ENCODE results near the gene CNTNAP2.

CNTNAP2 gene

DNA sequence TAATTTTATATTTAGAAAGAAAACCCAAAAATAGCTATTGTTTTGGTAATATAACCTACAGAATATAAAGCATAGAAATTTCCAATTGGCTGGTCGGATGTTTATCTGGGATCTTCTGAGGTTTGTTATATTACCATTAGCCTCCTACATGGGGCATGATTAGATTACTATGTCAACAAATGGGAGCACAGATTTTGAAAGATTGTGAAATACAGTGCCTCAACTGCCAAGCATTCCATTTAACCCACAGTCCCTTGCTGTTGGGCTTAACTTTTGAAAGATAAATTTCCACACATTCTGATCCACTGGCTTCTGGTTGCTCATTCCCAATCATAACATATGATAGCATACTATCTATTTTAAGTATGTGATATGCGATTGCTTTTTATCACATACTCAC lies 2018.5 kb downstream of the CNTNAP2 start:
- DNase-seq = no peak

DNA sequence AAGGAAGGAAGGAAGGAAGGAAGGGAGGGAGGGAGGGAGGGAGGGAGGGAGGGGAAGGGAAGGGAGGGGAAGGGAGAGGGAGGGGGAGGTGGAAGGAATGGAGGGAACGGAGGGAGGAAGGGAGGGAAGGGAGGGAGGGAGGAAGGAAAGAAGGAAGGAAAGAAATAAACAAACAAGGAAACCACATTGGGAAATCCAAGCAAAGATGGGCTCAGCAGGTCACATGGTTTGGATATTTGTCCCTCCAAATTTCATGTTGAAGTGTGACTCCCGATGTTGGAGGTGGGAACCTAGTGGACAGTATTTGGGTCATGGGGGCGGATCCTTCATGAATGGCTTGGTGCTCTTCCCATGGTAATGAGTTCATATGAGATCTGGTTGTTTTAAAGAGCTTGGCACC lies 2019.4 kb downstream of the CNTNAP2 start:
- no peak for DNase-seq

DNA sequence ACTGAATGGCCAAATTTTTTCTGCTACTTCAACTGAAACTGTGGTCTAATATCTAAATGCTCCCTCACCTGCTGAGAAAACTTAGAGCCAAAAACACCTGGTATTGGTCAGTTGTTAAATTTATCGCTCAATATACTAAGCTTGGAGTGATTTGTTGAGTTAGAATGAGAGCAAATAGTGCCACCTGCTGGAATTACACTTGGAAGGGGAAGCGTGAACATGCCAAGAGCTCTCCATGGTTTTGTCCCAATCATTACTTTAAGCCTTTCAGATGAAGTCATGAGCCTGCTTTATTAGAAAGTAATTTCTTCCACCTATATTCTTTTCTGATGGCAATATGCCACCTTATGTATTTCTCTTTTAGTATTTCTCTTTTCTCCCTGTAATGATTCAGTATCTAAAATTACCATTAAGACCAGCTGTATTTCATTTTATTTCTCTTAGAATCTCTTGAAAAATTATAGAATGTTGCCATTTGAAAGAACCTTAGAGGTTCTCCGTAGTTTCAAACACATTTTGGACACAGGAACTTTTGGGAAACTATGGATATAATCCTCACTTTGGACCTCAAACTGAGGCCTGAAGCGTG lies 2026.2 kb downstream of the CNTNAP2 start:
- peak; percentile 0 for DNase-seq

DNA sequence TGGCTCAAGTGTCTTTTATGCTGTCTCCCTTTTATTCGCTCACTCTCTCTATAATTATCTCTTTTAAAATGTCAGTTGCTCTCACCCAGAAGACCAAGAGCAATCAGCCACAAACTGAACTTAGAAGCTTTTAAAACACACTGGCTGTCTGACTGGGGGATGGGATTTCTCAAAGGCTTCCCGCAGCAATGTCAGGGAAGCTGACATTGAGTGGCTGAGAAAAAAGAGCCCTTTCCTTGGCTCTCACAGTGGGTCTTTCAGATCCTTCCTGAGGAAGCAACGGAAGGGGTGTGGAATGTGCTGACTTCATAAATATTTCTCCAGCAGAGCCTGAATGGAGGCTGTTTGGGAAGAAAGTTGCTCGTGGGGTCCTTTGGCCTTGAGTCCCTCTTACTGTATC lies 2028.2 kb downstream of the CNTNAP2 start:
- no peak for DNase-seq

DNA sequence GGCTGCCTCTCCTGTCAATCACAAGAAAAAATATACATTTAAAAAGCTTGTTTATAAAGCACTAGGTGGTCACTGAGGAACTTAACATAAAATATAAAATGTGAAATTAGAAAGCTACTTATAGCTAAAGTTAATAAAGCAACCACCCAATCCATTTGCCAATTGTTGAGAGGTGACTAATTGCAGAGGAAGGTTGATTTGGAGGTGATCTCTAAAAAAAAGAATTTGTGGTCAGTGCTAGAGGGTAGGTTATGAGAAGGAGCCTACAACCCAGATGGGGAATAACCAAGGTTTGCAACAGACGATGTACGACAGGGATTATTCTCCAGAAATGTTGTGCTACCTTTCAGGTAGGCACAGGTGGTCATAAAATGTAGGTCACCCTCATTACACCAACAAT lies 2029.7 kb downstream of the CNTNAP2 start:
- no peak for DNase-seq

DNA sequence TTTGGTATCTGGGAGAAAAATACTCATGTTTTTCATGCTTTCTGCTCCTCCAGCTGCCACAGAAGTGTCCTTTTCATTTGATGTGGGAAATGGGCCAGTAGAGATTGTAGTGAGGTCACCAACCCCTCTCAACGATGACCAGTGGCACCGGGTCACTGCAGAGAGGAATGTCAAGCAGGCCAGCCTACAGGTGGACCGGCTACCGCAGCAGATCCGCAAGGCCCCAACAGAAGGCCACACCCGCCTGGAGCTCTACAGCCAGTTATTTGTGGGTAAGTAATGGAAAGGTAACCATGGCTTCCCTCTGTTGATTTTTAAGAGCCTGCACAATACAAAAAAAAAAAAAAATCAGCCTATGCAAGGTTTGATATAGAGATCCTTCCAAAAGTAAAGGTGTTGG lies 2030.8 kb downstream of the CNTNAP2 start:
- no peak for DNase-seq

DNA sequence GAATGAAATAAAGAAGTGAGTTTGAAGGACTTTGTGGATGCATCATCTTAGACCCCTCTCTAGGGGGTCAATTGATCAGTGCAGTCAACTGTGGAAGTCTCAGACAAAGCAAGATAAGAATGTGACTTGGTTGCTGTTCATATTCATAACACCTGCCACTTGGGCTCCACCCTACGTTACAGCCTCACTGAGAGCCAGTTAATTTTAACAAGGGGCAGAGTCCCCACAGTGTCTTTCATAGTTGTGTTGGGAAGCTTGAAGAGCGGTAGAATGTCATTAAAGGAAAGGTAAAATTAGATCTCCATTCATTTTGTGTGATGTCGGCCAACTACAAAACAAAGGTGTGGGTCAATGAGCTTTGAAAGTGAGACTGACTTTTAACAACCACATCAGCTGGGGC lies 2031.9 kb downstream of the CNTNAP2 start:
- DNase-seq = no peak

DNA sequence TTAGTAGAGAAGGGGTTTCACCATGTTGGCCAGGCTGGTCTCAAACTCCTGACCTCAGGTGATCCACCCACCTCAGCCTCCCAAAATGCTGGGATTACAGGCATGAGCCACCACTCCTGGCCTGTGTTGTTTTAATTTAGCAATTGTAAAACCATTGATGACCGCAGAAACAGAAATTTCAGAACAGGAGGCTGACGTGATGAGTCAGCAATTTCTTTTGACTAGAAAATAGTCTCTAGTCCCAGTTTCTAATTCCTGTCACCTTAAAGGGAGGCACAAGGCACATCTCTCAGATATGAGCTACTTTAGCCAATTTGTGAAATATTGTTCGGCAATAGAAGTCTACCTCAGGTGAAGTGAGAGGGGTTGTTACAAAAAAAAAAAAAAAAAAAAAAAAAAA lies 2033.1 kb downstream of the CNTNAP2 start:
- DNase-seq = no peak

DNA sequence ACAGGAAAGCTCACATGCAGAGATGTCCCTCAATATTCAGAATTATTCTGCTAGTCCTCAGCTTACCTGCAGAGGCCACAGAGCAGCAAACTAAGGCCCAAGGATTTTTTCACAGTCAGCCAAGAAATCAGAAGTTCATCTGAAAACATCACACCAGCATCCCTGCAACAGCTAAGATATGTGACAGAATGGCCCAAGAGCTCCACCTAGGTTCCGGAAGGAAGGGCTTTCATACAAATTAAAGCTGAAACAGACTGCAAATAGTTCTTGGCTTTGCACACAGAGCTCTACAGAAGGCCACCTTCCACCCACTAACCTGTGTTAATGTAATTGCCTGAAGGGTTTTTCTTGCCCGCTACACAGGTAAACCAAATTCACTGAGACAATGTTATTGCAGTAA lies 2035.2 kb downstream of the CNTNAP2 start:
- no peak for DNase-seq

DNA sequence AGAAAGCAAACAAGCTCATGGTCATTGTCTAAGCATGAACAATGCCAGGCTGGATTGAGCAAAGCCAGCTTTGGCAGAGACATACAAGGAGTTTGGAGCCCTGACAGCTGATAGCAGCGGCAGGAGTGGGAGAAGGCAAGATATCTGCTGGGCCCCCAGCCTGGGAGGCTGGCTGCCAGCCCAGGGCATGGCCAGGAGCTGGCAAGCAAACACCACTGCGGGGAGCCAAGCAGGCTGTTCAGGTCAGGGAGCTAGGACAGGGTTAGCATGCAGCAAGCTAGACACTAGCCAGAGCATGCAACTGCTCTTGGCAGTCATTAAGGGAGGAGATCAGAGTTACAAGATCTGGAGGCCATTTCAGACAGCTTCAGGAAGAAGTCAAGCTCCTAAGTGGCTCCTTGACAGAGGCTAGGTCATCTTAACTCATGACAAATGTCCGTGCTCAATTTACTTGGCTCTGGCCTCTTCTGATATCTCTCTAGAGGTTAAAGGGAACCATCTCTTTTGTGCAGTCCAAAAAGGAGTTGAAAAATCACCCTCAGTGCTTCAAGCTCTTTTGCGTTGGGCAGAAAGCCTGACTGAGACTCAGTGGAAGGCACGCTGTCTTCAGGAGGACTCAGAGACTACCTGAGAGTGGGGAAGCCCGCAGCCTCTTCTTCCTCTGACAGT lies 2037.1 kb downstream of the CNTNAP2 start:
- DNase-seq = no peak

DNA sequence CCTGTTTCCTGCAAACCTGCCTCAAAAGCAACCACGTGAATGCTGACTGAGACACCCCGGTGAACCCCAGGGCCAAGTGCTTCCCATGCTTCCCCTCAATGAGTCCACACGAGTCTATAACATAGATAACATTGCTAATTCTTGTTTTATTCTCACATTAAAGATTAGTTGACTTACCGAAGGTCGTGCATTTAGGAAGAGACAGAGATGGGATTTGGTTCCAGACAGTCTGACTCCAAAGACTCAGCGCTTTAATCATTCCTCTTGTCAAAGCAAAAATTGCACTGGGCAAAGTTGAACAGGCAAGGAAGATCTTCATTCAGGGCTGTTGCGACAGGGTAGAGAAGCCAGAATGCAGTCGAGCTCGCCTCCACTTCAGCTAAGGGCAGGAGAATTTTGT lies 2038.4 kb downstream of the CNTNAP2 start:
- no peak for DNase-seq

DNA sequence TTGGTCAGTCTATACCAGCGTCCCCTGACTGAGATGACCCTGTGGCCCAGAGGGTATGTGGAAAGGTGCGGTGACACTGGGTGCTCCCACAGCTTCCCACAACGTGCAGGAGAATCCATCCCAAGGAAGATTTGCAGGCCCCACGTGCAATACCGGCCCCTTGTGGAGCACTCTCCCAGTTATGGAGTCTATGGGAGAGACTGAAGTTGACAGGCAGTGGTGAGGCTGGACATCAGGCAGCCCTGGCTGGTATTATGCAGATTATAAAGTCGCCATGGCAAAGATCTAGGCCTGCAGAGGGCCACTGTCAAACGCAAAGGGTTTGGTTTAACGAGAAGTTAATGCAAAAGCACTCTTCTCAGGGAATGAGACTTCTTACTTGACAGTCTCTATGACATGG lies 2039.2 kb downstream of the CNTNAP2 start:
- DNase-seq = no peak

DNA sequence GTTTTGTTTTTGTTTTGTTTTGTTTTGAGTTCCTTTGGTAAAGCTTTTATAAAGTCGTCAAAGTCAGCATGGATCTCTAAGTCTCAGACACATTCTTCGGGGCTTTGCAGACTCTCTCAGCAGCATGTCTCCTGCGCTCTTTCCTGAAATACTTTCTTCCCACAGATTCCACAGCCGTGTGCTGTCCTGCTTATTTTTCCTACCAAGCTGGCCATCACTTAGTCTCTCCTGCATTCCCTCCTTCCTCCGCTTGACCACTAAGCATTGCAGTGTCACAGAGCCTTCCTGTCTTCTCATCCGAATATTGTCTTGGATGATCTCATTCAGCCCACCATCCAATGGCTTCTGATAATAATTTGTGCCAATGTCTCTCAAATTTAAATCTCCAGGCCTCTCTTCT lies 2039.6 kb downstream of the CNTNAP2 start:
- no peak for DNase-seq

DNA sequence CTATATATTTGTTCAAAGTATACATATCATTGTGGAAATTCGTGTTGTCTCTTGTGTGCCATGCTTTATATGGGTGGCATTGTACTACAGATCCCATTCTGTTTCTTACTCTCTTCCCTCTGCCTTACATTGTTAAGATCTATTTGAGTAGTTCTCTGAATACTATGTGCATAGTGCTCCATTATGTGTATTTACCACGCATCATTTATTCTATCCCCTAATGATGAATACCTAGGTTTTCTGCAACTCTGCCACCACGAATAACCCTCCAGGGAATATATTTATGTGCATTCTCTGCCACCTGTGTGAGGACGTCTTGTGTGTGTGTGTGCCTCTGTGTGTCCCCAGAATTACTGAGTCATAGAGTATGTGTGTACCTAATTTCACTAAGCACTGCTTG lies 2042.7 kb downstream of the CNTNAP2 start:
- DNase-seq = no peak

DNA sequence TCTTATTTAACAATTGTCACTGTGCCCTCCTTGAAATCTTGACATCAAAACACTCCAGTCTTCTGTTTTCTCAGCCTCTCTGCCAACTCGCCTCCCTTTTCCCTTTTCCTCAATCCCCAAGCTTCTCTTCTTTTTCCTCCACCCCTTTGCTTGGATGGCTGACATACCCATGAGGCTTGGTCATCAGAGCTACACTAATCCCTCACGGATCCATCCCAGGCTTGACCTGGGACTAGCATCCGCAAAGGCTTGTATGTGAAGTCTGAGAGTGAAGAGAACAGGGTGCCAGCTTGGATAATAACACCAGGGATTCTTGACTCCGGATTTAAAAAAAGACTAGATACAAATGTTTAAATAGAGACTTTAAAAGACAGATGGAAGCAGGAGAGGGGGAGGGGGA lies 2045.2 kb downstream of the CNTNAP2 start:
- DNase-seq = no peak

DNA sequence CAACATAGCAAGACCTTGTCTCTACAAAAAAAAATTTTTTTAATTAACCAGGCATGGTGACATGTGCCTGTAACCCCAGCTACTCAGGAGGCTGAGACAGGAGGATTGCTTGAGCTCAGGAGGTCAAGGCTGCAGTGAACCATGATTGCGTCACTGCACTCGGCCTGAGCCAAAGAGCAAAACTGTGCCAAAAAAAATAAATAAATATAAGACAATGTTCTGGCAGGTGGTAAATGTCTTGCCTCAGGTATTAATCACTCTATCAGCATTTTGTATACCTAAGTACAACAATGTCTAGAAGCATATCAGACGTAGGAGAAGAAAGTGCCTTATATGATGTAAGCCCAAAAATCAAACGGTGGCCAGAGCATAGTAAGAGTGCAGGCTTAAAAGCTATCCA lies 2046.2 kb downstream of the CNTNAP2 start:
- DNase-seq = no peak

DNA sequence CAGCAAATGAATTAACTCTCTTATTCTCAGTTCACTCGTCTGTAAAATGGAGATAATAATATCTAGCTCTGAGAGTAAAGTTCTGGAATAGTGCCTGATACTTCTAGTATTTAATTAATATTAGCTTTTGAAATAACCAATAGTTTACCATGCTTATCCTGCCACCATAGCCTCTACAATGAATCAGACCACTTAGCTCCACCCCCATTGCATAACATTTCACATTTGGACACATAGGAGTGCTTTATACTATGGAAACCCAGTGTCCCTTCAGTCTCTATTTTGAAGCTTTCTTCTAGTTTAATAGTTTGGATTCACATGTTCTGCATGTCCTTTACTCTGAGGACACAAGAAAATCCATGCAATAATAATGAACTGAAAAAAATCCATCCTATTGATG lies 2046.6 kb downstream of the CNTNAP2 start:
- DNase-seq = no peak

DNA sequence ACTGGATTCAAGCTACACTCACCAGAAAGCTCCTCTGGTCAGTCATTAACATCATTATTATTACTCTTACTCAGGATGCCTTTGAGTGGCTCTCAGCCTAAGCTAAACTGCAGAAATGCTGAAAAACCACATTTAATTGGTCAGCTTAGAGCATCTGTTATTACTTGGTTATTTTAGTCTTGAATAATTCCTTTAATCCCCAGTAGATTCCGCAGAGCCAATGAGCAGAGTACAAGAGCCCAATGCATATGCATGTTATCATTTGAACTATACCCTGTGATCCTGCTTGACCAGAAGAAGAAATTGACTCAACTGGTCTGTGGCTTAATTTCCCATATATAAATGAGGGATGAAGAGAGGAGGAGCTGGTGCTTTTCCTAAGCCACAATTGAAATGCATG lies 2056.3 kb downstream of the CNTNAP2 start:
- no peak for DNase-seq

DNA sequence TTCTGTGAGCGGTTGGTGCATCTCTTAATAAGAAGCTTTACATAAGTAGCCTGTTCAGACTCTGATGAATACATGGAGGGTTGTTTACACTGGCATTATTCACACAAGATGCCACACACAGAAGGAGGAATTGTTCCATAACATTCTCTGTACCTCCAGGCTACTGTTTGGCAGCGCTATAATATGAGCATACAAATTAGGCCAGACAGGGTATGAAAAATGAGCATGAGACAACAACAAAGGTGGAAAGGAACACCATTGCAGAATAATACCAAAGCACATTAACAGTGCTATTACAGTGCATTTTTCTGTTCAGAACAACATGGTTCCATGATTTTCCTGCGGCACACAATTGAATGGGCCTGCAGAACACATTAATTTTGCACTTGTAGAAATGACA lies 2056.8 kb downstream of the CNTNAP2 start:
- DNase-seq = no peak

DNA sequence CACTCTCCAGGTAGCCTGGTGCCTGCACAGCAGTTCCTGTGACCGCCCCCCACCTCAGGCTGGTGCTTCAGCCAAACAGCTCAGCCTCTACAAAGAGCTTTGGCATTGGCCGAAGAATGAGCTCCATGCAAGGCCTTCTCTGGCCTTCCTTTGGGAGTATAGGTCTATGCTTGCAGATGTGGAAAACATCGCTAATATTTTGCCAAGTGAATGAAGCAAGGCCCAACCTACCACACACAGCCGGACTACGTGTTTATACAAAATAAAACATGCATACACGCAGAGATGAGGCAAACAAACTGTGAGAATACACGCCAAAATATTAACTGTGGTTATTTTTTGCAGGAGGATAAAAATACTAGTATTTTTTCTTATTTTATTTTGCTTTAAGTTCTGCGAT lies 2057.8 kb downstream of the CNTNAP2 start:
- no peak for DNase-seq

DNA sequence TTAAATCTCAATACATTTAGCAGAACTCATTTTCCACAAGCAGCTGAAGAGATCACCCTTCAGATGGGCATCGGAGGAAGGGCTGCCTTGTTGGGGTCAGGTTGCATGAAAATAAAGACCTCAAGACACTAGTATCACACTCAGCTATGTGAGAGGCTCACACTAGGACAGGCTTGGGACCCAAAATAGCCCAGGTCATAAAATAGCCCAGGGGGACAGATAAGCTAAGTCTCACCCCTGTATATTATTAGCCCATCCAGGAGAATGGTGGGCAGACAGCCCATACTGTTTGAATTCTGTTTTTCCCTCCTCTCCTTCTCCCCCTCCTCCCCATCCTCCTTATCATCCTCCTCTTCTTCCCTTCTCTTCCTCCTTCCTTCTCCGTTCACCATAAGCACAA lies 2058.9 kb downstream of the CNTNAP2 start:
- DNase-seq = no peak

DNA sequence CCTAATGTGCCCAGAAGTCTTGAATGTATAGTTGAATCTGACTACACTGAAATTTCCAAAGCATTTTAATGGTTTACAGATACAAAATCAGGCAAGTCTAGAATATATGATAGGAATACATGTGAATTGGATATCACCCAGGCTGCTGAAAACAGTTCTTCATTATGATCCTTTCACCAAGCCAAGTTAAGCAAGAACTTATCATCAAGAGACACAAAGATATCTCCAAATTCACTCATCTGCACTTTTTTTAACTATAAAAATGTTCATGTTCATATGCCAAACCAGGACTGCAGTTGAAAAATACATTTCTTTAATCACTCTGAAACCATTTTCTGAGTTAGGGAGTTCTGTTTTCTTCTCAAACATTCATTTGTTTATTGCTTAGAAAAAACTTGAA lies 2061.4 kb downstream of the CNTNAP2 start:
- no peak for DNase-seq

DNA sequence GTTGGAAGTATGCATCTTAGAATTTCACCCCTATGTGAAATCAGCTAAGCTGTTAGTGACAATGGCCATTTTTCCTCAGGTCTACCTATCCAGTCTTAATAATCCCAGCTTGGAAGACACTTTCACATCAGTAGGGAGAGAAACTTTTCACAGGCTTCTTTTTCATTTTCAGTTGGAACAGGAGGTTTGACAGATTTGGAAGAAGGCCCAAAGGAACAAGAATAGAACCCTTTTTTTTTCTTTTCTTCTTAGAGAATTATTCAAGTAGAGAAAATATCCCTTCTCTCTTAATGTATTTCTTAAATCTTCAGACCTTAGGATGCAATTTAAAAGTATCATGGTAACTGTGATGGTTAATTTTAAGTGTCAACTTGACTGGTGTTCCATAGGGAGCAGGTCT lies 2063.5 kb downstream of the CNTNAP2 start:
- no peak for DNase-seq

DNA sequence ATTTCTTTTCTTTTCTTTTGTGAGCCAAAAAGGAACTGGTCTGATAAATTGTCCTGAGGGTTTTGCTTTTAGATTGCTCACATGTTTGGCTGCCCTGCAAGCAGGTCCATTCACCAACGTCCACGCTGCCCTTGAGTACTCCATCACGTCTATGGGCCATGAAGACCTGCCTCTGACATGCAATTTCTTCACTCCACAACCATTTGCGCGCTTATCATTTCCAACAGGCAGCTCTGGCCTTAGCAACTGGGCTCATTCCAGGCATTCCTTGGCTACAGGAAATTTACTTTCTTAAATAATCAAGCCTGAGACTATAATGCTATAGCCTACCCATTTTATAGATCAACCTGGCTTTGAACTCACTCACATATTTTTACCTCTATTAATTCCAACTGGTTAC lies 2065.7 kb downstream of the CNTNAP2 start:
- no peak for DNase-seq

DNA sequence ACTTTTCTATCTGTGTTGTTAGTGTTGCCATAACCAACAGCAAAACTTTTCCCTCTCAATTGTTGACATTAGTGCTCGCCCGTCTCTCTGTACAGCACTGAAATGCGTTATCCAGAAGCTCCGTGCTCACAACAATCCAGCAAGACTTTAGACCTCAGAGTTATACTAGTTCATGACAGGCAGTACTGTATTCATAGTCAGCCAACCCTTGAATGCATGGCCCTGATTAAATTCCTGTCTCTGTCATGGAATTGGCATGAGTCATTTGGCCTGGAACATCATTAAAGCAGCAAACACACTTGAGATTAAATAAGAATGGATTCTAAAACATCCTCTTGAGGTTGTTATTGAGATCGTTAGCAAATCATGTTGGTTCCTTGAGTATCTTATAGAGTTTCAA lies 2068.4 kb downstream of the CNTNAP2 start:
- DNase-seq = no peak
